ENCODE data around the gene FBXO31.
A peak's percentile ranks its signal among the peaks of the same experiment; 100 is the strongest.

Gene FBXO31, protein sequence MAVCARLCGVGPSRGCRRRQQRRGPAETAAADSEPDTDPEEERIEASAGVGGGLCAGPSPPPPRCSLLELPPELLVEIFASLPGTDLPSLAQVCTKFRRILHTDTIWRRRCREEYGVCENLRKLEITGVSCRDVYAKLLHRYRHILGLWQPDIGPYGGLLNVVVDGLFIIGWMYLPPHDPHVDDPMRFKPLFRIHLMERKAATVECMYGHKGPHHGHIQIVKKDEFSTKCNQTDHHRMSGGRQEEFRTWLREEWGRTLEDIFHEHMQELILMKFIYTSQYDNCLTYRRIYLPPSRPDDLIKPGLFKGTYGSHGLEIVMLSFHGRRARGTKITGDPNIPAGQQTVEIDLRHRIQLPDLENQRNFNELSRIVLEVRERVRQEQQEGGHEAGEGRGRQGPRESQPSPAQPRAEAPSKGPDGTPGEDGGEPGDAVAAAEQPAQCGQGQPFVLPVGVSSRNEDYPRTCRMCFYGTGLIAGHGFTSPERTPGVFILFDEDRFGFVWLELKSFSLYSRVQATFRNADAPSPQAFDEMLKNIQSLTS

DNA sequence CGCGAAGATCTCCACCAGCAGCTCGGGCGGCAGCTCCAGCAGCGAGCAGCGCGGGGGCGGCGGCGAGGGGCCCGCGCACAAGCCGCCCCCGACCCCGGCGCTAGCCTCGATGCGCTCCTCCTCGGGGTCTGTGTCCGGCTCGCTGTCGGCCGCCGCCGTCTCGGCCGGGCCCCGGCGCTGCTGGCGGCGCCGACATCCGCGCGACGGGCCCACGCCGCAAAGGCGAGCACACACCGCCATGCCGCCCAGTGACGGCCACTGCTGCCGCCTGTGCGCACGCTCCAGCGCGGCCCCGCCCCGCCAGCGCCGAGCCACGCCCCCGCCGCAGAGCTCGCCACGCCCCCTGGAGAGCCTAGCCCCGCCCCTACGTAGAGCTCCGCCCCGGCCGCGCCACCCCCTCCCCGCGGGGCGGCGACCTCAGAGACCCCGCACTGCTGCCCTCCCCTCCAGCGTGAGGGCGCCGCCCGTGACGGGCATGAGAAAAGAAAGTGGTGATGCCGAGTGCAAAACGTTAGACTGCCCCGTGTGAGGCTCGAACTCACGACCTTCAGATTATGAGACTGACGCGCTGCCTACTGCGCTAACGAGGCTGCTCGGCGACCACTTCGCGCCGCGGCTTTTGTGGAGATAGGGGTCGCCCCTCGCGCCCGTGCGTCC is at the start of gene FBXO31:
Gene FBXO31, minus strand, starts transcription at position 272 of the 657 bp plus-strand sequence. Its CDS starts 32 bp downstream, at position 240.
- no peak for TF ChIP-seq CTCF (conservative IDR thresholded peaks at IDR 0.05; ENCODE audit: control insufficient read depth, insufficient read depth, low read depth, low read length)
- DNase-seq (ENCODE audit: low read depth): peak; percentile 90
- peak within 1 kb of the TSS; percentile 72 for H3K4me3 ChIP-seq (ENCODE audit: control insufficient read depth, low read depth, low read length)

- no peak overlapping the region for H3K4me3 ChIP-seq (ENCODE audit: control insufficient read depth, low read depth, low read length)
- no peak for DNase-seq (ENCODE audit: low read depth)
- no peak for TF ChIP-seq CTCF (conservative IDR thresholded peaks at IDR 0.05; ENCODE audit: control insufficient read depth, insufficient read depth, low read depth, low read length)
Measured at GRCh38 chr16:87432330-87432915, 48.8 kb upstream of the FBXO31 start.

DNA sequence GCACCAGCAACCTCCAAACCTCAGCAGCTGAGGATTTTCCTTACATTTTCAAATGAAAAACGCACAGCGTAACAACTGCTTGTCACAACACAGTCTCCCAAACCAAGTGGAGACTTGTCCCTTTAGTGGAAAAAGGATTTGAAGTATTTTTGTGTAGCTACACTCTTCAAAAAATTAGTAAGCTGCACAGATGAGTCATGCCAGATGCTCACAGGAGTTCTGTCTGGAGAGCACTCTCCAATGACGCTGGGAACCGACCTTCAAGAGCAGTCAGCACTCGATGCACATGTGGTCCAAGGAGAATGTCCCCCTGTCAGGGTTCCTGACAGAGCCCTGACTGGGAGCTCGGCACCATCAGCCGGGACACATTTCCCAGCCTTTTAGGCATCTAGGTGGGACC is 48.4 kb upstream of the FBXO31 start:
- TF ChIP-seq CTCF (conservative IDR thresholded peaks at IDR 0.05; ENCODE audit: control insufficient read depth, insufficient read depth, low read depth, low read length): no peak
- peak; percentile 94 for DNase-seq (ENCODE audit: low read depth)
- H3K4me3 ChIP-seq (ENCODE audit: control insufficient read depth, low read depth, low read length): no peak overlapping the region

DNA sequence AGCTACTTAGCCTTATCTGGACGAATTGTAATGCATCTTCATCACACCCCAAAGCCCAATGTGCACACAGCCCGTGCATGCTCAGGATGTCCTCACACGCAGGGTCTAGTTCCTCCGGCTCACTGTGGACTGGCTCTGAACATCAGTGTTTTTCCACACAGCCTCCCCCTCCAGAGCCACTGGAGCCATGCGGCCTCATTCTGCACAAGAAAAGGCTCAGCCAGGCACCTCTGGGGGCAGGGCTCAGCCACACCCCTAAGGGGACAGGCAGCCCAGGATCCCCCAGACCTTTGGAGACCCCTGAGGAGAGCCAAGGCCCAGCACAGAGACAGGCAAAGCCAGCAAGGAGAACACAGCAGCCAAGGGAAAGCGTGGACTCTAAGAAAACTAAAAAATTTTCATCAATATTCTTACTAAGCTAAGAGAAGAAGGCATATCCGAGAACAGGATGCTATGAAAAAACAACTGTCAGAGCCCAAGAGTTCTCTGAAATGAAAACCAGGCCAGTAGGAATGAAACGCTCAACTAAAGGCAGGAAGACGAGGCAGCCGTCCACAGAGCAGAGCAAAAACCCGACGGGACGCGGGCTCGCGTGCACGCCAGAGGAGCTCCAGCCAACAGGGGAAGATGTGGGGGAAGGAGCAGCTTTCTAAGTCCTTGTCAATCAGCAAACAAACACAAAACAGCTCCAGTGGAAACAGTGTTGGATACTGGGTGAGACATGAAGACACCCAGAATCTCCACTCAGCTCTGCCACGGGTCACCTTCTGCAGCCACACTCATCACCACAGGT is 43.0 kb upstream of the FBXO31 start:
- DNase-seq (ENCODE audit: low read depth): no peak
- no peak overlapping the region for H3K4me3 ChIP-seq (ENCODE audit: control insufficient read depth, low read depth, low read length)
- TF ChIP-seq CTCF (conservative IDR thresholded peaks at IDR 0.05; ENCODE audit: control insufficient read depth, insufficient read depth, low read depth, low read length): no peak

GRCh38 chr16:87425941-87426340 is 42.4 kb upstream of the FBXO31 start:
- TF ChIP-seq CTCF (conservative IDR thresholded peaks at IDR 0.05; ENCODE audit: control insufficient read depth, insufficient read depth, low read depth, low read length): no peak
- no peak overlapping the region for H3K4me3 ChIP-seq (ENCODE audit: control insufficient read depth, low read depth, low read length)
- no peak for DNase-seq (ENCODE audit: low read depth)

DNA sequence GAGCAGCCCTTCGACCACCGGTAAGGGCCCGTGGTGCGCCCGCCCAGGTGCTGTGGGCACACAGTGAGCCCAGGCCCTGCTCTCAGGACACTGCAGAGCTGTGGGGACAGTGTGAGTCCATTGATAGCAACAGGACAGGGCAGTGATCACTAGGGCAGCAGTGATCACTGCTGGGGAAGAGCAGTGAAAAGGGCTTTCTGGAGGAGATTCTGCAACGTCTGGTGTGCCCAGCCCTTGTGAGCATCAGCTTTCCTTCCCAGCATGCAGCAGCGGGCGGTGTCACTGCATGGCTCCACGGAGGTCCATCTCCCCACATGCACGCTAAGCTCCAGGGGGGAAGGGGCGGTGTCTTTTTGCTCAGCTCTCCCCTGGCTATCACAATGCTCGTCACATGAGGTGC is 40.7 kb upstream of the FBXO31 start:
- no peak overlapping the region for H3K4me3 ChIP-seq (ENCODE audit: control insufficient read depth, low read depth, low read length)
- no peak for TF ChIP-seq CTCF (conservative IDR thresholded peaks at IDR 0.05; ENCODE audit: control insufficient read depth, insufficient read depth, low read depth, low read length)
- no peak for DNase-seq (ENCODE audit: low read depth)

Data from fibroblast of mammary gland (primary cell).